GM23338 (cell line): ENCODE data around the gene ATXN7. TPM values are rescaled to one million over a fixed set of nuclear protein-coding genes. Genes with fewer than 3 reads are reported as not detected.

ENCODE experiments used
- ATAC-seq: fragments of 200-7000 bp; cut with Tn5 transposase; 3 replicates; pipeline ENCODE4 v1.9.1; 2020
- DNase-seq: peaks from one replicate; pipeline ENCODE4 v3.0.0-alpha.2; 2015; ENCODE audit warnings: low spot score
- H2AFZ ChIP-seq: fragments of 200-600 bp; sonication (generic); 2 replicates; pipeline ENCODE4 v1.8.0; 2016; ENCODE audit warnings: antibody characterized with exemption, mild to moderate bottlenecking, moderate library complexity
- H3F3A ChIP-seq: fragments of 200-600 bp; sonication (generic); replicated peaks from 2 replicates; pipeline ENCODE4 v1.8.0; 2017; ENCODE audit warnings: antibody characterized with exemption, mixed run types, low read depth
- H3K27ac ChIP-seq: fragments of 200-600 bp; sonication (generic); 2 replicates; pipeline ENCODE4 v1.6.1; 2016; ENCODE audit warnings: low read depth
- H3K27me3 ChIP-seq: fragments of 200-600 bp; sonication (generic); 2 replicates; pipeline ENCODE4 v1.8.0; 2016; ENCODE audit warnings: mild to moderate bottlenecking, mixed run types, moderate library complexity; ENCODE audit not compliant: insufficient read depth
- H3K36me3 ChIP-seq: fragments of 200-600 bp; sonication (generic); 2 replicates; pipeline ENCODE4 v1.8.0; 2016; ENCODE audit warnings: mild to moderate bottlenecking; ENCODE audit not compliant: insufficient read depth
- H3K4me1 ChIP-seq: fragments of 200-600 bp; sonication (generic); 2 replicates; pipeline ENCODE4 v1.8.0; 2016; ENCODE audit warnings: mild to moderate bottlenecking, moderate library complexity; ENCODE audit not compliant: insufficient read depth
- H3K4me2 ChIP-seq: fragments of 200-600 bp; sonication (generic); 2 replicates; pipeline ENCODE4 v1.7.1; 2017; ENCODE audit warnings: mixed run types
- H3K4me3 ChIP-seq: fragments of 200-600 bp; sonication (generic); 2 replicates; pipeline ENCODE4 v1.6.1; 2016; ENCODE audit warnings: mixed run types
- H3K79me2 ChIP-seq: fragments of 200-600 bp; sonication (generic); replicated peaks from 2 replicates; pipeline ENCODE4 v1.8.0; 2017; ENCODE audit warnings: mild to moderate bottlenecking; ENCODE audit not compliant: insufficient read depth
- H3K9me2 ChIP-seq: fragments of 200-600 bp; sonication (generic); 2 replicates; pipeline ENCODE4 v1.8.0; 2017; ENCODE audit not compliant: insufficient read depth
- H4K20me1 ChIP-seq: fragments of 200-600 bp; sonication (generic); replicated peaks from 2 replicates; pipeline ENCODE4 v1.8.0; 2017; ENCODE audit warnings: mild to moderate bottlenecking; ENCODE audit not compliant: insufficient read depth
- H3K27ac Mint-ChIP-seq: 2 replicates; pipeline ENCODE4 v1.8.0; 2020; ENCODE audit warnings: inconsistent platforms, mild to moderate bottlenecking, moderate library complexity, mixed read lengths
- H3K27me3 Mint-ChIP-seq: 3 replicates; pipeline ENCODE4 v1.8.0; 2022; ENCODE audit warnings: low read depth, mild to moderate bottlenecking, moderate library complexity, mixed read lengths, inconsistent platforms; ENCODE audit not compliant: insufficient read depth, poor library complexity
- H3K36me3 Mint-ChIP-seq: 3 replicates; pipeline ENCODE4 v1.8.0; 2021; ENCODE audit warnings: low read depth, mild to moderate bottlenecking, inconsistent platforms, moderate library complexity, mixed read lengths
- H3K4me1 Mint-ChIP-seq: 3 replicates; pipeline ENCODE4 v1.8.0; 2020; ENCODE audit warnings: mild to moderate bottlenecking, inconsistent platforms, mixed read lengths
- H3K4me3 Mint-ChIP-seq: 3 replicates; pipeline ENCODE4 v1.8.0; 2021; ENCODE audit warnings: moderate library complexity, mild to moderate bottlenecking, inconsistent platforms, mixed read lengths
- H3K9me3 Mint-ChIP-seq: 3 replicates; pipeline ENCODE4 v1.8.0; 2020; ENCODE audit warnings: moderate library complexity, mild to moderate bottlenecking, inconsistent platforms, mixed read lengths
- EZH2phosphoT487 ChIP-seq: fragments of 200-600 bp; sonication (generic); IDR thresholded peaks from one replicate; pipeline ENCODE4 v1.8.1; 2018; ENCODE audit warnings: antibody characterized with exemption; ENCODE audit not compliant: unreplicated experiment
- POLR2AphosphoS5 ChIP-seq: IDR thresholded peaks from 2 replicates; pipeline ENCODE4 v1.6.1; 2016; ENCODE audit warnings: antibody characterized with exemption, low read depth
- ZNF114 ChIP-seq: fragments of 250-450 bp; sonication (Bioruptor Pico); IDR thresholded peaks from 2 replicates; pipeline ENCODE4 v1.5.0; 2020; ENCODE audit warnings: mild to moderate bottlenecking, moderate library complexity
- polyA plus RNA-seq: library from polyadenylated mRNA; unstranded; fragments of >200 nt; fragmentation: Nextera tagmentation; extraction: Ambion mirVana; gene quantifications from 2 replicates; pipeline ENCODE4 v1.2.1, GENCODE V29; 2016
- total RNA-seq: library from RNA; depleted of rRNA; stranded (reverse); fragments of >200 nt; shearing (Covaris generic); gene quantifications from 2 replicates; pipeline ENCODE4 v1.2.3, GENCODE V29; 2014
- TF ChIP-seq, protein P1 (sequence below): IDR thresholded peaks from one replicate; pipeline ENCODE4 v1.6.1; 2018; ENCODE audit warnings: antibody characterized with exemption; ENCODE audit not compliant: unreplicated experiment
- TF ChIP-seq, protein P2 (sequence below), 2 experiments: fragments of 200-600 bp in 1 of 2; sonication (generic) in 1 of 2; conservative IDR thresholded peaks; 2 replicates each; pipeline versions ENCODE4 v1.5.1 to v1.6.1; 2016 to 2017; ENCODE audit warnings: antibody characterized with exemption in 2 of 2, low read depth in 2 of 2, mild to moderate bottlenecking in 2 of 2, moderate library complexity in 1 of 2

Gene ATXN7
- total and polyA plus RNA-seq, 2 experiments from 2014 or later: 4.0 to 17.2 TPM

DNA sequence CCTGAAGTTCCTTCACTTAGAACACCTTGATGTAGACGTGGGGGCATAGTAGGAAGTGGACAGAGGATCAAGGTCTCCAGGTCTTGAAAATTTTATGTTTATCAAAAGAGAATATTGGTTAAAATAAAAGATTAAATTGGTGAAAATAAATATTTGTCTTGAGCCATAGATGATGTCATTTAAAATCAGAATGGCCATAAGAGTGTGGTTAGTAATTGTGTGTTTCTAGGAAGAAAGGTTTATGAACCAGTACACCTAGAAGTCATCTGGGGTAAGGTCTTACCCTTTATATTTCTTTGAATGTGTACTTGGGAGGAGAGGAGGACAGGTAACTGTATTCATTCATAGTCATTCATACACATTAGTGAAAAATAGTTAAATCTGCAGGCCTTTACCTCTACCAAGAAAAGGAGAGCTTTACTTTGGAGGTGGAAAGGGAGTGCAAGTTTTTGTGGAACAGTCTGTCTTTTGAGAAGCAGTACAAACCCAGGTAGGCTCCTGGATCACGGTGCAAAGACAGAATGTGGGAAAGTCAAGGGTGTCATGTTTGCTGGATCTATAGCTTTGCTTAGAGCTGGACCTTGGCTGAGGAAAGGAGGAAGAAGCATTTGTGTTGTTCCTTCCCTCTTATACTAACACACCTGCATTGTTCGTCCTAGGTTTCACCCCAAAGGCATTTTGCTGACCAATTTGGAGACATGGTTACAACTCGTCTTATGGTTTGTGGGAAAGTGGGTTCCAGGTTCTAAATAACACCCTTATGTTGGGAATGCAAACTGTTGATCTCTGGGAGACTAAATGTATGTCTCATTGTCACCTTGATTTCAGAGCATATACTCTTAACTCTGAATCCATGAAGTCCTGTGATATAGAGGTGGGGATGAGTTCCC is 42.3 kb downstream of the ATXN7 start (continued):
- TF ChIP-seq, protein P1, sequence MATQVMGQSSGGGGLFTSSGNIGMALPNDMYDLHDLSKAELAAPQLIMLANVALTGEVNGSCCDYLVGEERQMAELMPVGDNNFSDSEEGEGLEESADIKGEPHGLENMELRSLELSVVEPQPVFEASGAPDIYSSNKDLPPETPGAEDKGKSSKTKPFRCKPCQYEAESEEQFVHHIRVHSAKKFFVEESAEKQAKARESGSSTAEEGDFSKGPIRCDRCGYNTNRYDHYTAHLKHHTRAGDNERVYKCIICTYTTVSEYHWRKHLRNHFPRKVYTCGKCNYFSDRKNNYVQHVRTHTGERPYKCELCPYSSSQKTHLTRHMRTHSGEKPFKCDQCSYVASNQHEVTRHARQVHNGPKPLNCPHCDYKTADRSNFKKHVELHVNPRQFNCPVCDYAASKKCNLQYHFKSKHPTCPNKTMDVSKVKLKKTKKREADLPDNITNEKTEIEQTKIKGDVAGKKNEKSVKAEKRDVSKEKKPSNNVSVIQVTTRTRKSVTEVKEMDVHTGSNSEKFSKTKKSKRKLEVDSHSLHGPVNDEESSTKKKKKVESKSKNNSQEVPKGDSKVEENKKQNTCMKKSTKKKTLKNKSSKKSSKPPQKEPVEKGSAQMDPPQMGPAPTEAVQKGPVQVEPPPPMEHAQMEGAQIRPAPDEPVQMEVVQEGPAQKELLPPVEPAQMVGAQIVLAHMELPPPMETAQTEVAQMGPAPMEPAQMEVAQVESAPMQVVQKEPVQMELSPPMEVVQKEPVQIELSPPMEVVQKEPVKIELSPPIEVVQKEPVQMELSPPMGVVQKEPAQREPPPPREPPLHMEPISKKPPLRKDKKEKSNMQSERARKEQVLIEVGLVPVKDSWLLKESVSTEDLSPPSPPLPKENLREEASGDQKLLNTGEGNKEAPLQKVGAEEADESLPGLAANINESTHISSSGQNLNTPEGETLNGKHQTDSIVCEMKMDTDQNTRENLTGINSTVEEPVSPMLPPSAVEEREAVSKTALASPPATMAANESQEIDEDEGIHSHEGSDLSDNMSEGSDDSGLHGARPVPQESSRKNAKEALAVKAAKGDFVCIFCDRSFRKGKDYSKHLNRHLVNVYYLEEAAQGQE: no peak

DNA sequence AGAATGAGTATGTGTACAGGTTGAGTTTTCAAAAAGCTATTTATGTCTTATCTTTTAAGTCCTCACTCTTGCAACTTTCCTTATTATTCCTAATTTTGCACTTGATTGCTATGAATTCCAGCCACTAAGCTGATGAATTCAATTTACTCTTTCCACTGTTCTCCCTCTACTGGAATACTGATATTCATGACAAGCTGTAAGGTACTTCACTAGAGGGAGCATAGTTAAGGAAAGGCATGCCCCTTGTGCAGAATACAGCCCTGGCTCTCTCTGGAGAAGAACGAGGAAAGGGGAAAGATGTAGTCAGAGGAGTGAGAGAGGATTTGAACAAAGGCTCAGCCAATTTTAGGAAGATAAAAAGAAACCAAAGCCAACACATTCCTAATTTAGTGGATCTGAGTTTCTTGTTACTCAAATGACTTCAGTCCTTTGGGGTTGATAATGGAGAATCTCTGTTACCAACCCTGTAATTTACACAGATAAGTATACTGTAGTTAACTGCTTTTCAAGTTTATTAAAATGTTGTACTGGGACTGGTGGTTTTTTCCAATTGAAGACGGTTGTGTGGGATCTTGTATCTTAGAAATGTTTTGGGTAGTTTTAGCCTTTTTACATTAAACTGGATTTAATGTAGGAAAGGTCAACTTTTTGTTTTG is 44.5 kb downstream of the ATXN7 start:
- peaks cover 4% of the 10 kb centered on the region; the same call in 1 of the 2 replicates for H3K79me2 ChIP-seq
- no peak overlapping the region for H3K27ac Mint-ChIP-seq
- no peaks in the 10 kb centered on the region; the same call in 1 of the 2 replicates for H3K36me3 ChIP-seq
- H4K20me1 ChIP-seq: no peaks in the 10 kb centered on the region
- no peak overlapping the region for H3K27ac ChIP-seq
- H3K27me3 ChIP-seq: peaks cover 7% of the 10 kb centered on the region; the same call in 1 of the 2 replicates
- ATAC-seq (no peak), DNase-seq (peak; percentile 33)
- H3K4me3 ChIP-seq: no peak overlapping the region
- peaks cover 5% of the 10 kb centered on the region for H3K4me1 ChIP-seq
- H3K9me3 Mint-ChIP-seq: no peaks in the 10 kb centered on the region
- no peak overlapping the region for H2AFZ ChIP-seq
- no peaks in the 10 kb centered on the region for H3K9me2 ChIP-seq
- H3K36me3 Mint-ChIP-seq: no peaks in the 10 kb centered on the region
- no peak overlapping the region for H3K4me3 Mint-ChIP-seq
- no peaks in the 10 kb centered on the region for H3F3A ChIP-seq
- no peak overlapping the region for H3K4me2 ChIP-seq
- H3K4me1 Mint-ChIP-seq: peaks cover 31% of the 10 kb centered on the region
- peaks cover 5% of the 10 kb centered on the region for H3K27me3 Mint-ChIP-seq
- no peak for TF ChIP-seq ZNF114 (CRISPR knock-in tag)
- TF ChIP-seq, protein P2, sequence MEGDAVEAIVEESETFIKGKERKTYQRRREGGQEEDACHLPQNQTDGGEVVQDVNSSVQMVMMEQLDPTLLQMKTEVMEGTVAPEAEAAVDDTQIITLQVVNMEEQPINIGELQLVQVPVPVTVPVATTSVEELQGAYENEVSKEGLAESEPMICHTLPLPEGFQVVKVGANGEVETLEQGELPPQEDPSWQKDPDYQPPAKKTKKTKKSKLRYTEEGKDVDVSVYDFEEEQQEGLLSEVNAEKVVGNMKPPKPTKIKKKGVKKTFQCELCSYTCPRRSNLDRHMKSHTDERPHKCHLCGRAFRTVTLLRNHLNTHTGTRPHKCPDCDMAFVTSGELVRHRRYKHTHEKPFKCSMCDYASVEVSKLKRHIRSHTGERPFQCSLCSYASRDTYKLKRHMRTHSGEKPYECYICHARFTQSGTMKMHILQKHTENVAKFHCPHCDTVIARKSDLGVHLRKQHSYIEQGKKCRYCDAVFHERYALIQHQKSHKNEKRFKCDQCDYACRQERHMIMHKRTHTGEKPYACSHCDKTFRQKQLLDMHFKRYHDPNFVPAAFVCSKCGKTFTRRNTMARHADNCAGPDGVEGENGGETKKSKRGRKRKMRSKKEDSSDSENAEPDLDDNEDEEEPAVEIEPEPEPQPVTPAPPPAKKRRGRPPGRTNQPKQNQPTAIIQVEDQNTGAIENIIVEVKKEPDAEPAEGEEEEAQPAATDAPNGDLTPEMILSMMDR (conservative IDR thresholded peaks at IDR 0.05; ENCODE audit: low read depth in 2 of 2): peak; percentile 17 to 27; a peak in 2 of 4 replicates
- no peak for TF ChIP-seq EZH2phosphoT487
- TF ChIP-seq POLR2AphosphoS5: no peak

DNA sequence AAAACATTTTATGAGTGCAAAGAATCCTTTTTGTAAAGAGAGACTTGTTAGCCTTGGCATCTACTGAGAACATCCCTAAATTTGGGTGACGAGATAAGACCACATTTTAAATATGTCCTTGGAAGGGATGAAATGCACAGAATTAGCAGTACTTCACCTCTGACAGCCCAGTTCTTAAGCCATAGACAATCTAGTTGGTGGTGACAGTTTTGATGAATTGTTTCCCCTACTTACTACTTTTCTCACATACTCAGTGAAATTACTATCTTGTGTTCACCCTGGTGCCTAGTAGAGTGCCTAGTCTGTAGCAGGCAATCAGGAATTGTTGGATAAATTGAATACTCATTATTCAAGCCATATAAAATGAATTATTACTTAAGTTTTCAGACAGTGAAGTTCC is 45.1 kb downstream of the ATXN7 start:
- H3K9me2 ChIP-seq: no peaks in the 10 kb centered on the region
- H2AFZ ChIP-seq: no peak overlapping the region
- DNase-seq: no peak
- peaks cover 11% of the 10 kb centered on the region for H3K27me3 ChIP-seq
- peaks cover 7% of the 10 kb centered on the region; the same call in 1 of the 2 replicates for H3K79me2 ChIP-seq
- peaks cover 5% of the 10 kb centered on the region for H3K4me1 ChIP-seq
- Mint-ChIP-seq H3K36me3 (no peaks in the 10 kb centered on the region), H3K9me3 (no peaks in the 10 kb centered on the region), H3K4me1 (peaks cover 36% of the 10 kb centered on the region), H3K27ac (no peak overlapping the region), H3K27me3 (peaks cover 5% of the 10 kb centered on the region), H3K4me3 (no peak overlapping the region)
- no peaks in the 10 kb centered on the region for H3F3A ChIP-seq
- H3K27ac ChIP-seq: no peak overlapping the region
- H3K36me3 ChIP-seq: no peaks in the 10 kb centered on the region; the same call in 1 of the 2 replicates
- no peak for ATAC-seq
- H3K4me3 ChIP-seq: no peak overlapping the region
- H3K4me2 ChIP-seq: no peak overlapping the region
- H4K20me1 ChIP-seq: no peaks in the 10 kb centered on the region
- TF ChIP-seq, protein P1: no peak
